Keratinocyte (primary cell): Measurements from ENCODE around the gene E4F1. TPM values are rescaled to one million over a fixed set of nuclear protein-coding genes. Genes with fewer than 3 reads are reported as not detected.

Experiments
- DNase-seq: peaks from one replicate; pipeline ENCODE4 v3.0.0-alpha.2; 2011; ENCODE audit warnings: low read depth, missing footprints, low spot score
- FAIRE-seq: peaks from 2 replicates; lab custom pipeline; 2011; peaks lifted over from hg19 to GRCh38; lab: Jason Lieb, UNC
- H2AFZ ChIP-seq: 2 replicates; pipeline ENCODE4 v1.6.0; 2012; ENCODE audit warnings: low read length, control low read depth, inconsistent platforms; ENCODE audit not compliant: control insufficient read depth
- H3K27ac ChIP-seq: 2 replicates; pipeline ENCODE4 v1.5.1; 2011; ENCODE audit warnings: low read length; ENCODE audit not compliant: control insufficient read depth, insufficient read depth
- H3K27me3 ChIP-seq: 3 replicates; pipeline ENCODE4 v1.6.0; 2011; ENCODE audit warnings: low read length; ENCODE audit not compliant: control insufficient read depth, insufficient read depth; ENCODE audit errors: extremely low read depth
- H3K36me3 ChIP-seq, 2 experiments: 2 replicates in 1 of 2; 3 replicates in 1 of 2; pipeline ENCODE4 v1.5.1; 2011; ENCODE audit warnings: low read length in 2 of 2, mild to moderate bottlenecking in 1 of 2; ENCODE audit not compliant: control insufficient read depth in 2 of 2, insufficient read depth in 2 of 2; ENCODE audit errors: extremely low read depth in 1 of 2
- H3K4me1 ChIP-seq: 3 replicates; pipeline ENCODE4 v1.5.1; 2011; ENCODE audit warnings: low read length; ENCODE audit not compliant: control insufficient read depth, insufficient read depth; ENCODE audit errors: extremely low read depth
- H3K4me2 ChIP-seq: 3 replicates; pipeline ENCODE4 v1.6.0; 2011; ENCODE audit warnings: low read depth, low read length; ENCODE audit not compliant: control insufficient read depth, insufficient read depth; ENCODE audit errors: extremely low read depth
- H3K4me3 ChIP-seq, 3 experiments: fragments of 200-600 bp in 1 of 3; sonication (generic) in 1 of 3; 2 replicates in 2 of 3; 3 replicates in 1 of 3; pipeline ENCODE4 v1.5.1; 2011 to 2016; ENCODE audit warnings: low read length in 3 of 3, mild to moderate bottlenecking in 3 of 3, control low read depth in 2 of 3, inconsistent platforms in 1 of 3, low read depth in 1 of 3, mixed read lengths in 1 of 3, mixed run types in 1 of 3, moderate library complexity in 1 of 3; ENCODE audit not compliant: control insufficient read depth in 2 of 3, insufficient read depth in 2 of 3; ENCODE audit errors: extremely low read depth in 1 of 3
- H3K79me2 ChIP-seq: 2 replicates; pipeline ENCODE4 v1.6.0; 2012; ENCODE audit warnings: low read length; ENCODE audit not compliant: control insufficient read depth, insufficient read depth
- H3K9ac ChIP-seq: 3 replicates; pipeline ENCODE4 v1.6.0; 2011; ENCODE audit warnings: low read length; ENCODE audit not compliant: control insufficient read depth, insufficient read depth; ENCODE audit errors: extremely low read depth
- H3K9me1 ChIP-seq: 3 replicates; pipeline ENCODE4 v1.6.0; 2011; ENCODE audit warnings: low read length; ENCODE audit not compliant: control insufficient read depth, insufficient read depth; ENCODE audit errors: extremely low read depth
- H3K9me3 ChIP-seq: 2 replicates; pipeline ENCODE4 v1.5.1; 2012; ENCODE audit warnings: low read depth, low read length; ENCODE audit not compliant: control insufficient read depth
- H4K20me1 ChIP-seq: 3 replicates; pipeline ENCODE4 v1.6.0; 2011; ENCODE audit warnings: low read length; ENCODE audit not compliant: control insufficient read depth, insufficient read depth; ENCODE audit errors: extremely low read depth
- CTCF ChIP-seq, 3 experiments: IDR thresholded peaks in 1 of 3; conservative IDR thresholded peaks in 1 of 3; optimal IDR thresholded peaks in 1 of 3; 2 replicates in 2 of 3; 3 replicates in 1 of 3; pipeline versions ENCODE3 to v1.5.1; 2011; ENCODE audit warnings: low read length in 3 of 3, mild to moderate bottlenecking in 3 of 3, moderate library complexity in 2 of 3, control low read depth in 1 of 3, inconsistent platforms in 1 of 3; ENCODE audit not compliant: insufficient read depth in 2 of 3; ENCODE audit errors: extremely low read depth in 1 of 3
- EZH2 ChIP-seq: IDR thresholded peaks from one replicate; pipeline ENCODE4 v1.6.1; 2012; ENCODE audit warnings: inconsistent platforms, mild to moderate bottlenecking, low read length, moderate library complexity
- dilution Hi-C: fragments of 300-500 bp; cut with MboI; formaldehyde crosslinking; loops from one replicate; pipeline ENCODE4 v1.7.0; 2020; ENCODE audit warnings: low sequenced_read_pairs; ENCODE audit not compliant: extremely low pct_ligation_motif_present
- polyA plus RNA-seq, 5 experiments: library from polyadenylated mRNA; depleted of rRNA in 3 of 5; stranded (reverse) in 3 of 5; stranded (forward) in 1 of 5; unstranded in 1 of 5; fragments of >200 nt; gene quantifications; 1 replicate in 1 of 5; 2 replicates in 3 of 5; 3 replicates in 1 of 5; pipeline versions ENCODE4 v1.2.1 to v1.2.3, GENCODE V29; 2011 to 2012; ENCODE audit warnings: missing spikeins in 2 of 5, low read depth in 1 of 5, low replicate concordance in 1 of 5

Gene E4F1
- polyA plus RNA-seq, 1 donor (not counting 4 experiments of a cell fraction or from before 2014, with no cell fraction given), result 10.5 TPM

GRCh38 chr16:2176047-2176446 is 47.3 kb upstream of the E4F1 start:
- Histone ChIP-seq H3K9ac (no peak overlapping the region), H3K27ac (no peak overlapping the region), H3K9me3 (no peaks in the 10 kb centered on the region), H3K4me2 (no peak overlapping the region), H3K9me1 (no peaks in the 10 kb centered on the region), H3K4me1 (peaks cover 4% of the 10 kb centered on the region), H2AFZ (no peak overlapping the region), H3K27me3 (peaks cover 2% of the 10 kb centered on the region), H3K79me2 (no peaks in the 10 kb centered on the region), H3K36me3 (peaks cover 21 to 34% of the 10 kb centered on the region in 2 experiments), H4K20me1 (no peaks in the 10 kb centered on the region), H3K4me3 (no peak overlapping the region)
- dilution Hi-C loops, result no loop called here
- FAIRE-seq (no peak), DNase-seq (no peak)
- TF ChIP-seq CTCF (optimal IDR thresholded peaks at IDR 0.05 in 1 of 3, IDR thresholded peaks at IDR 0.05 in 1 of 3, conservative IDR thresholded peaks at IDR 0.05 in 1 of 3; ENCODE audit: extremely low read depth in 1 of 3, insufficient read depth in 2 of 3, low read length in 3 of 3) (no peak), EZH2 (no peak)

DNA sequence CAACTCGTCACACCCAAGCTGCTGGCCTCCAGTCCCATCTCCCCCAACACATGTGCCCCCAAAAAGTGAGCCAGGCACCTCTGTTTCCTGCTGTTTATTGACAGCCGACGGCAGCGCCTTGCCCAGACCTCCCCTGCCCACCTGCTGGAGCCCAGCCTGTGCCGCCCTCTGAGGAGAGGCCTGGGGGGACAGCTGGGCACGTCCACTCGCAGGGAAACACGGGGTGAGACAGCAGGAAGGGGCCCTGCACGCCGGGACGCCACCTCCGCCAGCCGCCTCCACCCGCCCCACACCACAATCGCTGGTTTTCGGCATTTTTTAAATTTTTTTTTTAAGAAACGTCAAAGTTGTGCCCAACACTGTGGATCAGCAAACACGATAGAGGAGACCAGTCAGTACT is 46.3 kb upstream of the E4F1 start:
- no peak overlapping the region for H3K27ac ChIP-seq
- DNase-seq (no peak), FAIRE-seq (no peak)
- H3K4me1 ChIP-seq, result peaks cover 4% of the 10 kb centered on the region
- no peak overlapping the region for H3K4me3 ChIP-seq
- H3K79me2 ChIP-seq, result no peaks in the 10 kb centered on the region
- H4K20me1 ChIP-seq, result no peaks in the 10 kb centered on the region
- H3K9me1 ChIP-seq, result no peaks in the 10 kb centered on the region
- H3K36me3 ChIP-seq, result peaks cover 22 to 29% of the 10 kb centered on the region in 2 experiments
- TF ChIP-seq CTCF (optimal IDR thresholded peaks at IDR 0.05 in 1 of 3, IDR thresholded peaks at IDR 0.05 in 1 of 3, conservative IDR thresholded peaks at IDR 0.05 in 1 of 3; ENCODE audit: extremely low read depth in 1 of 3, insufficient read depth in 2 of 3, low read length in 3 of 3) (no peak), EZH2 (no peak)
- no peak overlapping the region for H2AFZ ChIP-seq
- no peaks in the 10 kb centered on the region for H3K9me3 ChIP-seq
- peaks cover 2% of the 10 kb centered on the region for H3K27me3 ChIP-seq
- dilution Hi-C loops, result no loop called here
- H3K9ac ChIP-seq, result no peak overlapping the region
- no peak overlapping the region for H3K4me2 ChIP-seq
